Renal cortex interstitium (tissue), 15 donors: Measurements from ENCODE around the gene SPATA17. TPM values are rescaled to one million over a fixed set of nuclear protein-coding genes. Genes with fewer than 3 reads are reported as not detected.
"Not testable (repeated sequence)": the region's sequence is repeated elsewhere in the genome, so short reads cannot be mapped to it uniquely, and the experiment has no call there.

ENCODE experiments used
- DNase-seq, 11 donors: peaks; one replicate each; pipeline ENCODE4 v3.0.0-alpha.2; 2013; ENCODE audit warnings: low read depth in 9 of 11, low spot score in 4 of 11; ENCODE audit errors: extremely low read depth in 1 of 11
- long read RNA-seq, 16 experiments: transcript quantifications; one replicate each; lab custom pipeline, GENCODE V29; 2026
- polyA plus RNA-seq, 3 donors: library from polyadenylated mRNA; unstranded; fragments of 120-200 nt; gene quantifications; one replicate each; pipeline ENCODE4 v1.2.1, GENCODE V29; 2013; ENCODE audit not compliant: insufficient read length in 3 of 3

SPATA17 gene, protein sequence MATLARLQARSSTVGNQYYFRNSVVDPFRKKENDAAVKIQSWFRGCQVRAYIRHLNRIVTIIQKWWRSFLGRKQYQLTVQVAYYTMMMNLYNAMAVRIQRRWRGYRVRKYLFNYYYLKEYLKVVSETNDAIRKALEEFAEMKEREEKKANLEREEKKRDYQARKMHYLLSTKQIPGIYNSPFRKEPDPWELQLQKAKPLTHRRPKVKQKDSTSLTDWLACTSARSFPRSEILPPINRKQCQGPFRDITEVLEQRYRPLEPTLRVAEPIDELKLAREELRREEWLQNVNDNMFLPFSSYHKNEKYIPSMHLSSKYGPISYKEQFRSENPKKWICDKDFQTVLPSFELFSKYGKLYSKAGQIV
- polyA plus RNA-seq = 10 to 100 TPM; 11.9 to 14.0 (median 12.9) TPM
- long read RNA-seq, donor 1 = 0 reads
- long read RNA-seq, donor 2 = 0 reads
- long read RNA-seq, donor 3 = 0 reads
- long read RNA-seq, donor 4 = 0 reads
- long read RNA-seq, donor 5 = 0 reads
- long read RNA-seq, donor 6 = 0 reads
- long read RNA-seq, donor 7 = 0 reads
- long read RNA-seq, donor 8 = 0 reads
- long read RNA-seq, donor 9 = 0 reads
- long read RNA-seq, donor 10 = 0 reads
- long read RNA-seq, donor 11 = 0 reads
- long read RNA-seq, donor 12 = 0 reads
- long read RNA-seq, donor 13 = 0 reads
- long read RNA-seq, donor 14 = 0 reads
- long read RNA-seq, donor 15 = 0 reads
- long read RNA-seq, donor 16, partial matches to known transcripts = 0 of 1 reads
- long read RNA-seq, donor 16, other reads (novel, unspliced or antisense) = 0 of 1 reads

DNA sequence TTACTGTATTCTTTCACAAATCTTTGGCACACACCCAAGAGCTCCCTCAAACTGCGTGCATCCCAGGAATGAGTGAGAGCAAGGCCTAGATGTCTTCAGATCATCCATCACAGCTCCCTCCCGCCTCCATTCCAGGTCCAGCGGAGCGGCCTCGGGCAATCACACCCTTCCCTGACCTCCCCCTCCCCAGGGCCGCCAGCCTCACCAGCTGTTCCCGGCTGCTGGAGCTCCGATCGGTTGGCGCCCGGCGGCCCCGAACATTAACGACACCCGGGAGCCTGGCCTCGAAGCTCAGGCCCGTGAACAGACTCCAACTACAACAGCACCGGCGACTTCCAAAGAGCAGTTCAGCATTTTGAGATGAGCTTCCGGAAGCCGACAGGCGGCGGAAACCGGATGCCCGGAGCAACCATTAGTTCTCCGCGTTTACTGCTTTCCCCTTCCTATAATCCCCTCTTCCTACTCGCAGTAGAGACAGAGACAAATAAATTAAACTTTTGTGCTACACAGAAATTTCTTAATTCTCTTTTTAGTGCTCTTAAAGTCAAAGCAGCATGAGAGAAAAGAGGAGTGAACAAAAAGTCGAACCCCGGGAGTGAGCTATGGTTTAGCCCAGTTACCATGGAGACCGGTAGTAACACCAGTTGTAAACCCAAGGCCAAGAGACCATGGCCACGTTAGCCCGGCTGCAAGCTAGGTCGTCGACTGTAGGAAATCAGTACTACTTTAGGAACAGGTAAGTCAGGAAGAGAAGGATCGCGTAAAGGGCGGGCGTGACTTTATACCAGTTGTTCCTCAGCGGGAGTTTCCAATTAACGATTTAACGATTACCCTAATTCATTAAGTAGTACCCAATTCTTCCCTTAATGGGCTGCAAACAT is at the start of gene SPATA17, which contains the start of gene GPATCH2:
Gene SPATA17, plus strand, starts transcription at position 634 of the 881 bp plus-strand sequence. Its CDS starts 35 bp downstream, at position 669.
Gene GPATCH2, minus strand, starts transcription at position 380 of the 881 bp plus-strand sequence. Its CDS starts 119 bp downstream, at position 261.
- DNase-seq = peak; percentile 81 to 95 (median 89)

DNA sequence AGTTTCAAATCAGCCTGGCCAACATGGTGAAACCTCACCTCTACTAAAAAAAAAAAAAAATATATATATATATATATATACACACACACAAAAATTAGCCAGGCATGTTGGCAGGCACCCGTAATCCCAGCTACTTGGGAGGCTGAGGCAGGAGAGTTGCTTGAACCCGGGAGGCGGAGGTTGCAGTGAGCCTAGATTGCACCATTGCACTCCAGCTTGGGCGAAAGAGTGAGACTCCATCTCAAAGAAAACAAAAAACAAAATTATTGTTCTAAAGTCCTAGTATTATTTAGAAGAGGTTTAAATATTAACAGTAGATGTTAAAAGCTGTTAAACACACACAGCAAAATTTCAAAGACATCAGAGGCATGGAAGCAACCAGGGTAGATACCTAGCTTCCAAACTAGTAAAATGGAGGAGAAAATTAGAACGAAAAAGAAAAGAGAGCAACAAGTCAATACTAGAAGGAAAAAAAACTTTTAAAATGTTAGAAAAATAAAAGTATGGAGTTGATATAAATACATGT is 46.8 kb upstream of the SPATA17 start:
- DNase-seq = not testable (repeated sequence)

DNA sequence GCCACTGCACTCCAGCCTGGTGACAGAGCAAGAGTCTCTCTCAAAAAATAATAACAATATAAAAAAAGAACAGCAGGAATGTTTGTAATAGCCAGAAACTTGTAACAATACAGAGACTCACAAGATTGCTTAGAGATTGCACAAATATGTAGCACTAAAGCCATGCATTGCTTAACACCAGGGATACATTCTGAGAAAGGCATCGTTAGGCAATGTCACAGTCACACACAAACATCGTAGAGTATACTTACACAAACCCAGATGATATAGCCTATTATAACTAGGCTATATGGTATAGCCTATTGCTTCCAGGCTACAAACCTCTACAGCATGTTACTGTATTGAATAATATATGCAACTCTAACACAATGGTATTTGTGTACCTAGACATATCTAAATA is 45.6 kb upstream of the SPATA17 start:
- DNase-seq = no peak

DNA sequence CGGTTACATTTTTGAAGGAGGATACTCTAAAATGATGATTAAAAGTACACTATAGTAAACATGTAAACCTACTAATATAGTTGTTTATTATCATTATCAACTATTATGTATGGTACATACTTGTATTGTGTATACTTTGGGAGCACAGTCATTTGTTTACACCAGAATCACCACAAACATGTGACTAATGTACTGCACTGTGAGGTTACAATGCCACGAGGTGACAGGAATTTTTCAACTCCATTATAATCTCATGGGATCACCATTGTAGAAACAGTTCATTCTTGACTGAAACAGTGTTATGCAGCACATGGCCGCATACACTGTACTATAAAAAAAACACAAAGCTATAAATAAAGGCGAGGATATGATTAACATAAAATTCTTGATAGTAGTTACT is 44.6 kb upstream of the SPATA17 start:
- no peak for DNase-seq

DNA sequence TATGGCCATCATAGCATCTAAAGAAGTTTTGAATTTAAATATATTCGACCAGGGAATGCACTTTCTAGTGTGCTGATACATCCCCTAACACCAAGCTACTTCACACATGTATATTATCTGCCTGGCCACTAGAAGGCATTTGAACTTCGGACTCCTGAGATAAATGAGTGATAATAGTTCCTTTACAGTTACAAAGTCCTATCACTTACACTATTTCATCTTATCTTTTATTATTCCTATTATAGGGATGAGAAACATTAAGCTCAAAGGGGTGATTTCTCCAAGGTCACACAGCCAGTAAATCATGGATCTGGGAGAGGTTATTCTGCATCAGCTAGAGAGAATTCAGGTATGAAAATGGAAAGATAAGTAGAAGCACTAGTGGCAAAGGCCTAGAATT is 40.5 kb upstream of the SPATA17 start:
- no peak for DNase-seq

DNA sequence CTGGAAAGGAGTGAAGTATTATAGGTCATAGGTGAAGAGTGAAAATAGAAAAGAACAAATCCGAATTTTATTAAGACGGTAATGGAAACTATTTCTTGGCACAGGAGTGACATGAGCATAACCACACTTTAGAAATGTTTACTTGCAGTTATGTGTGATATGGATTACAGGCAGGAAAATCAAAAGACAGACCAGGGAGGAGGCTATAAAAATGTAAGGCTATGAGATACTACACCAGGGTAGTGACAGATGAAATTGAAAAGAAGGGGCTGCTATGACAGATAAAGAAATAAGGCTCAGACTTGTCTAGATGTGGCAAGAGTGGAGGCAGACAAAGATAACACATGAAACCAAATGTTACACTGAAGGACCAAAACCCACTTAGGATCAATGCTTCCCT is 32.0 kb upstream of the SPATA17 start:
- no peak for DNase-seq

DNA sequence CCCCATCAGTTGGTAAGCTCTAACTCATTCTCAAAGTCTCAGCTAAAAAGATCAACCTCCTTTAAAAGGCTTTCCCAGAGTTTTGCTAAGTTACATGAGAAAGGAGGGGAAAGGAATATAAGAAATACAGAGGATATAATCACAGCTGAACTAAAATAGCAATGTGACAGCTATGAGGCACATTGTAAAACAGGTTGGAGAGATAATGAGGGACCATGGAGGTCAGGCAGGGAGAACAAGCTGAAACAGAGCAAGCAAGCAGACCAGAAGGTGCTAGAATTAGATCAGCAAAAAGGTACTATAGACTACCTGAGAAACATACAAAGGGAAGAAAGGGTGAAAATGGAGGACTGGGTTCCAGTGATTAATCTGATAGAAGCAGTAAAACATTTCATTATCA is 28.8 kb upstream of the SPATA17 start:
- DNase-seq = no peak

DNA sequence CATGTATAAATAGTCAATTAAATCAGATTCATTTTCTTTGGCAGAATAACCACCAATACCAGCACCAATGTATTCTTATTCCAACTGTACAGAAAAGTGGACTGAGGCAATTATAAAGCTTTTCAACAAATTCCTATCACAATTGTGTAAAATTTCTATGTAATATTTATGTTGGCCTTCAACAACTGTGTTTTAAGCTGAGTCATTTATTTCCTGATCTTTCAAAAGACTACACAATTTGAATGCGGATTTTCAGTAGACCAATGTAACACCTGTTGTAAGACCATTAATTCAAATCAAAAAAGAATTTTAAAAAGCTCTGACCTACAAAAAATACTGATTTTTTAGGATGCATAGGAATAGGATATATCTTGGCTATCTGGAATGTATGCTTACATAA is 25.8 kb upstream of the SPATA17 start:
- DNase-seq = no peak

DNA sequence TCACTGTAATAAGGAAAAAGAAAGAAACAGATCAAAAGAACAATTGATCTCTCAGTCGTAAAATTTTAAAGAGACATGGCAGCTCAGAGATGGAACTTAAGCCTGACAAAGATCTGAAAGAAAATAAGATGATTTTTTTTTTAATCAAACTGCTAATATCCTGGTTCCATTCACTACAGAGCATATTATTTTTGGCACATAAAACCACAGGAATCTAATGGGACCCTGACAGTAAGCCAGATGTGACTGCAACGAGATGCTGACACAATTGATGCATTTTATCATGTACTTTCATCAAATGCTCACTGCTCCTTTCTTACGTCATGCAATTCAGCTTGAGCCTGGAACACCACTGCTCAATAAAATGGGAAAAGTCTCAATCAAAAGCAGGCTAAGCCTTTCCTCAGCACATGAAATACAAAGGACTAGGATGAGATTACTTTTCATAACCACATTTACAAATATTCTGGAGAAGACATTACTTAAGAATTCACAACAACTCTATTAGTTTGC is 16.9 kb upstream of the SPATA17 start:
- DNase-seq = no peak

DNA sequence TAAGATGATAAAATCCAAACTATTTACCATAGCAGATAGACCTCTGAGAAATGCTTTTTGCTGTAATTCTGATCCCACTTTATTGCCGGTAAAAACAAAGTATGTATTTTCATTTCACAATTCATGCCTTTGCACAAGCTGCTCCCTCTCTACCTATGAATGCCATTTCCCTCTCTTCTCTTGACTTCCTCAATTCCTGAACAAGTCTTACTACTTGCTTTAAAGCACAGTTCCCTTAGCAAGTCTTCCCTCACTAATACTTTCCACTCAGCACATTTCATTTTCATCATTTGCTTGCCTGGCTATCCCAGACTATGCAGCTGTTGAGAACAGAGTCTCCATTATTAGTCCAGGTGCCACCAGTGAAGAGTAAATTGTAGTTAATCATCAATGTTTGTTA is 14.0 kb upstream of the SPATA17 start:
- DNase-seq = no peak

DNA sequence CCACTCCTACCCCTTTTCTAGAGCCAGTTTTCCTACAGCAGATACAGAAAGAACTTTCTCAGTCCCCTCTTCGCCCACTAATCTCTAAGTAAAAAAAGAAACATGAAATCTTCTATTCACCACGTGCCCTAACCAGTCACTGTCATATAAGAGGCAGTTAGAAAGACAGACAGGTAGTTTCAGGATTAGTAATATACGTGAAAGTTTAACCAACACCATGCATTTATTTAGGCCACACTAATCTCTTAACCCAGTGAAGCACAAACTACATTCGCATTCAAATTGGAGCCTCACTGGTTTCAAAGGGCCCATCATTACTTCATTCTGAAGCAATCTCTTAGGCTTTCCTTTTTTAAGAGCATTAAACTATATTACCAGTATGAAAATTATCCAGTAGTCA is 10.3 kb upstream of the SPATA17 start:
- DNase-seq = no peak

DNA sequence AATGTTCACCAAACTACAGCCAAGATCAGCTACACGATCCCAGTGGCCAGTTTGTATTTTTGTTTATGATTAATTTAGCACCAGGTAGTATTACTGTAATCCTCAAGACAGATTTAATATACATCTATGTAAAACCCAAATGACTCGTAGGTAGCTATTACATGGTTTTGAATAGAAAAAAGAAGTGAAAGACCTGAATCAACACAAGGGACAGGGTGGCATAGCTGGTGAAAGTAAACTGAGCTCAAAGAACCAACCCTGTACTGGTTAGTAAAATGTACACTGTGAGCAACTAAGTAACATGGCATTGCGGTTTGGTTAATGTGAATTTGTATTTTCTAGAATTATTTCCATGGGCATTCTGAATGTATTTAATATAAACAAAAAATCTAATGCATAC is 9.1 kb upstream of the SPATA17 start:
- no peak for DNase-seq

DNA sequence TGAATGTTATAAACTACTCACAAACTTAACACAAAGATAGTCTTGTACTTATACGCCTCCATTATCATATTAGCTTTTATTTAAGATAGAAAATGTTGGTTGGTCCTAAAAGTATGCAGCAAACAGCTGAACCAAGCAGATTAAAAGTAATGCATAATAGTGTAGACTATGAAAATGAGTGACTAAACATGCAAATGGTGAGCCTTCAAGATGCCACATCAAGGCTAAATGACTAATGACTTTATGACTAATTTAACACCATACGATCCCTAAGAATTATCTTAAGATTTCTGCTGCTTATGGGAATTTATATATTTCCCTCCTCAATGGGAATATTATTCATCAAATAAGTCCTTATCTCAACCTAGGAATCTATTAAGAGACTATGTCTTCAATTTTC is 4.8 kb upstream of the SPATA17 start:
- DNase-seq = no peak

DNA sequence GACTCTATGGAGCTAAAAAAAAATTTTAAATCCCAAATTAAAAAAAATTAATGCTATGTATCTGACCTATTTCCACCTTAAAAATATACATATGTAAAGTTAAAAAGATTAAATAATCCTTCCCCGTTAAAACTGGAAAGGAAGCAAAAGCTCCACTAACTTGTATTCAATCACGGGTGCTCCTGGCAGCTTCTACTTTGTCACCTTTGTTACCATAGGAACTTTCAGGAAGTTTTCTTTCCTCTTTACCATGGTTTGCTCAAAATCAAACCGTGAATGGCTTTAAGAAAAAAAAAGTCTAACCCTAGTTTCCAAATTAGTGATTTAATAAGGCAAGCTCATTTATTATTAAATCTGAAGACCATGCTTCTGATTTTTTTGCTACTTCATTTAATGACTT is 3.7 kb upstream of the SPATA17 start:
- no peak for DNase-seq

DNA sequence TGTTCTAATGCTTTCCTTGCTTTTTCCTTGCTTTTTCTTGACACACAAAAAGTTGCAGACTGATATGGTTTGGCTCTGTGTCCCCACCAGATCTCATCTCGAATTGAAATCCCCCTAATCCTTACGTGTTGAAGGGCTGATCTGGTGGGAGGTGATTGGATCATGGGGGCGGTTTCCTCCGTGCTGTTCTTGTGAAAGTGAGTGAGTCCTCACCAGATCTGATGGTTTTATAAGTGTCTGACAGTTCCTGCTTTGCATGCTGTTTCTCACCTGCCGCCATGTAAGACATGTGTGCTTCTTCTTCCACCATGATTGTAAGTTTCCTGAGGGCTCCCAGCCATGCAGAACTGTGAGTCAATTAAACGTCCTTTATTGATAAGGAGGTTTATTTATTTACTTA is 11.3 kb downstream of the SPATA17 start:
- no peak for DNase-seq

DNA sequence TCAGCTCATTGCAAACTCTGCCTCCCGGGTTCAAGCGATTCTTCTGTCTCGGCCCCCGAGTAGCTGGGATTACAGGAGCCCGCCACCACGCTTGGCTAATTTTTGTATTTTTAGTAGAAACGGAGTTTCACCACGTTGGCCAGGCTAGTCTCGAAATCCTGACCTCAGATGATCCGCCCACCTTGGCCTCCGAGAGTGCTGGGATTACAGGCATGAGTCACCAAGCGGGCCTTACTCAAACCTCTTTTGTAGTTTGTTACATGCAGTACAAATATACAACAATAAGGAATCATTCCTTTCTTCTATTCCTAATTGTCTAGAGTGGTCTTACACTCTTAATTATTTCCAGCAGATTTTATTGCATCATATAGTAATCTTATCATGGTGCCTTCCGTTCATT is 16.6 kb downstream of the SPATA17 start:
- DNase-seq = no peak

DNA sequence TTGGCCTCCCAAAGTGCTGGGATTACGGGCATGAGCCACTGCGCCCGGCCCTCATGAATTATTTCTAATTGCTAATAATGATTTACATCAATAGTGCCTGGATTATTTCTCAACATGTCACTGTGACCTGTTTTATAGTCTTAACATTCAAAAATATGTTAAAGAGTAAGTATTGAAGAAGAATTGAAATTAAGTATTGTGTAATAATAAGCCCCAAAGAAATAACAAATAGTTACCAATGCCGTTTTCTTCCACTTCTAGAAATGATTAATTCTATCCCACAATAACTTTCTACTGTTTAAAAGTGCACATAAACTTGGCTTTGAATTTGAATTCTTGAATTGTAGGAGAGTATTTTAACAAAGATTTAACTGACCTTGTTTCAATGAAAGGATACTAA is 19.5 kb downstream of the SPATA17 start:
- no peak for DNase-seq

DNA sequence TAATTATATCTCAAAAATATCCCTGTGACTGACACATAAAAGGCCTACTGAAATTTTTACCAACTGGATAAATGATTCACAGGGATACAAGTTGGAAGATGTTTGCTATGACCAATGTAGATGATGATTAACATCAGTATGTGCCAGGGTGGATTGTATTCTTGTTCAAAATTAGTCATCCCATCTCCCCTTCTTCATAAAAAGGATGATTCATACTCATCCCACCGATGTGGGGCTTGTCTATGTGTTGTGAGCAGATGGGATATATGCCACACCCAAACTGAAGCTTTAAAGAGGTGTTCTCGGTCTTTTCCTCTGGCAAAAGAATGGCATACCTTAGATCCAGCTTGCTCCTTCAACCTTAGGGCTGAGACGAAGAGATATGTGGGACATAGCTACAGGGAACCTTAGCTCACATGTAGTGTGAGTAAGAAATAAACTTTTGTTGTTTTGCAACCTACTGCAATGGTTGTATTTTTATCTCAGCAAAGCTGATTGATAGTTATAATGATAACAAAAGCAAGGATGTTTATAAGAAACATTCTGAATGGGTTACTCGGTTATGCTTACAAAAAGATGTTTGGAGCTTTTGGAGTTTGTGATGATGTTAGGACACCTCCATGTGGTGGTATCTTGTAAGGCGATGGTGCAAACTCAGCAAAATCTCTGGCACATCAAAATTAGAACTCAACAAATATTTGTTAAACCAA is 29.4 kb downstream of the SPATA17 start:
- peak in 2 of 11 donors; percentile 0 to 1 for DNase-seq
